ENCODE results near the gene AOX1. TPM values are rescaled to one million over a fixed set of nuclear protein-coding genes. Genes with fewer than 3 reads are reported as not detected.

Gene AOX1
- polyA plus RNA-seq, 2 of the 4 experiments (the other 2 are of a cell fraction): 3.6 to 5.4 TPM

DNA sequence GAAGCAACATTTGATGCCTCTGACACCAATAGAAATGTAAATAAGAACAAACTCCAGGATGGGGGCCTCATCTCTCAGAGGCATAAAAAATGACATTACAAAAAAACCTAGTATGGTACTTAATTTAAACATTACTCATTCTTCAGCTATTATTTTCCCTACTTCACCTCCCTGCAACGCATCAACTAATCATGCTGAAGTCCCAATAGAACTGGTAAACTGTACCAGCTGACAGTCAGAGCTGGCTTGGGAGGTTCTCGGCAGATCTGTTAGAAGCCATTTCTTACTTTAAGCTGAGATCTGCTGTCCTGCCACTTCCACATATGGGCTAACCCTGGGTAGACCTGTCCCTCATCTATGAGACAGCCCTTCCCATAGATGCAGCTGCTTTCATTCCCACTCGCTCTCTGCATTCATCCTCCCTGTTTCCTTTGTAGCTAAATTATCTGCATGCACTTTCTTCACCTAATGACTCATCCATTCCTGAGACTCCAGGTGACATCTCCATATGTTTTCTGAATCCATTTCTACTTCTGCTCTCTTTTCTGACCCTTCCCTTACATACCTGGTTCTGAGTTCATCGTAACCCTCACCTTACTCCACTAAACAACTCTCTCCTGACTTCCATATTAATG lies 108.1 kb downstream of the AOX1 start:
- Histone ChIP-seq H3K27ac (no peak overlapping the region), H3K4me1 (no peaks in the 10 kb centered on the region), H3K4me3 (no peak overlapping the region), H3K9me3 (no peaks in the 10 kb centered on the region), H3K4me2 (no peak overlapping the region)
- ATAC-seq (no peak), DNase-seq (ENCODE audit: low read depth in 1 of 2, low spot score in 1 of 2) (no peak), FAIRE-seq (no peak)
- WGBS (ENCODE audit: missing lambda C conversion rate): 87% methylated on average over 4 of the region's 4 CpGs
- CTCF ChIA-PET: interaction anchor here (1.1 to 2.1 kb wide), 2 partner anchors 10 to 200 kb away, joined by 3 to 12 read pairs; no protein-coding TSS in a partner anchor
- POLR2A ChIA-PET: no interaction called here
- no peak for TF ChIP-seq HEYL (CRISPR knock-in tag; IDR thresholded peaks at IDR 0.05)
- no peak for TF ChIP-seq FOSL2 (IDR thresholded peaks at IDR 0.05)
- 0 out of 2 replicates have a peak, but pooled peaks have one; percentile 3 for TF ChIP-seq FOSL2 (CRISPR knock-in tag; IDR thresholded peaks at IDR 0.05)
- TF ChIP-seq HDAC2 (IDR thresholded peaks at IDR 0.05): no peak
- no peak for TF ChIP-seq SREBF2 (IDR thresholded peaks at IDR 0.05)
- TF ChIP-seq, protein P1, sequence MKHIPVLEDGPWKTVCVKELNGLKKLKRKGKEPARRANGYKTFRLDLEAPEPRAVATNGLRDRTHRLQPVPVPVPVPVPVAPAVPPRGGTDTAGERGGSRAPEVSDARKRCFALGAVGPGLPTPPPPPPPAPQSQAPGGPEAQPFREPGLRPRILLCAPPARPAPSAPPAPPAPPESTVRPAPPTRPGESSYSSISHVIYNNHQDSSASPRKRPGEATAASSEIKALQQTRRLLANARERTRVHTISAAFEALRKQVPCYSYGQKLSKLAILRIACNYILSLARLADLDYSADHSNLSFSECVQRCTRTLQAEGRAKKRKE (CRISPR knock-in tag; IDR thresholded peaks at IDR 0.05; ENCODE audit: low read depth): no peak
- TF ChIP-seq, protein P2, sequence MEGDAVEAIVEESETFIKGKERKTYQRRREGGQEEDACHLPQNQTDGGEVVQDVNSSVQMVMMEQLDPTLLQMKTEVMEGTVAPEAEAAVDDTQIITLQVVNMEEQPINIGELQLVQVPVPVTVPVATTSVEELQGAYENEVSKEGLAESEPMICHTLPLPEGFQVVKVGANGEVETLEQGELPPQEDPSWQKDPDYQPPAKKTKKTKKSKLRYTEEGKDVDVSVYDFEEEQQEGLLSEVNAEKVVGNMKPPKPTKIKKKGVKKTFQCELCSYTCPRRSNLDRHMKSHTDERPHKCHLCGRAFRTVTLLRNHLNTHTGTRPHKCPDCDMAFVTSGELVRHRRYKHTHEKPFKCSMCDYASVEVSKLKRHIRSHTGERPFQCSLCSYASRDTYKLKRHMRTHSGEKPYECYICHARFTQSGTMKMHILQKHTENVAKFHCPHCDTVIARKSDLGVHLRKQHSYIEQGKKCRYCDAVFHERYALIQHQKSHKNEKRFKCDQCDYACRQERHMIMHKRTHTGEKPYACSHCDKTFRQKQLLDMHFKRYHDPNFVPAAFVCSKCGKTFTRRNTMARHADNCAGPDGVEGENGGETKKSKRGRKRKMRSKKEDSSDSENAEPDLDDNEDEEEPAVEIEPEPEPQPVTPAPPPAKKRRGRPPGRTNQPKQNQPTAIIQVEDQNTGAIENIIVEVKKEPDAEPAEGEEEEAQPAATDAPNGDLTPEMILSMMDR (IDR thresholded peaks at IDR 0.05): no peak

DNA sequence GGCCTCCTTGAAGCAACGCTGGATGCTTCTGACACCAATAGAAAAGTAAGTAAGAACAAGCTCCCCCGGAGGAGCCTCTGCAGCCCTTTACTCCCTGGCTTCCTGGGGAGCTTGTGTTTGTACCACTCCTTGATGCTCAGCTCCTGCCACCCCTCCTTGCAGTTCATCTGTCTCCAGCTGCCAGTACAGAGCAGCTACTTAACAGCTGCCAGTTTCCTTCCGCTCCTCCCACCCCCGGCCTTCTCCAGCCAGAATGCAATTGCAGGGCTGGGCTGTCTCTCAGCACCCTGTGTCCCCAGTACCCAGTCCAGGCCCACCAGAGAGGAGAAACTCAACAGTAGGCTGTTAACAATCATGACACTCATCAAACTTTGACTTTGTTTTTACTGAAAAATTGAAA lies 109.4 kb downstream of the AOX1 start:
- H3K9me3 ChIP-seq: no peaks in the 10 kb centered on the region
- H3K27ac ChIP-seq: no peak overlapping the region
- no peak for DNase-seq (ENCODE audit: low read depth in 1 of 2, low spot score in 1 of 2)
- ATAC-seq: no peak
- FAIRE-seq: no peak
- ChIA-PET POLR2A (no interaction called here), CTCF (interaction anchor here (1.4 to 2.1 kb wide), 2 partner anchors 9 to 186 kb away, joined by 3 to 12 read pairs; partner anchors contain the start of gene KCTD18)
- H3K4me2 ChIP-seq: no peak overlapping the region
- 81% methylated on average over 4 of the region's 4 CpGs for WGBS (ENCODE audit: missing lambda C conversion rate)
- no peaks in the 10 kb centered on the region for H3K4me1 ChIP-seq
- H3K4me3 ChIP-seq: no peak overlapping the region
- no peak for TF ChIP-seq MAFK (IDR thresholded peaks at IDR 0.05; ENCODE audit: partially characterized antibody)
- TF ChIP-seq JUN (IDR thresholded peaks at IDR 0.05): no peak
- TF ChIP-seq NR3C1 (IDR thresholded peaks at IDR 0.05): no peak
- no peak for TF ChIP-seq CHD2 (IDR thresholded peaks at IDR 0.05; ENCODE audit: low read length, partially characterized antibody)
- no peak for TF ChIP-seq PHF8 (IDR thresholded peaks at IDR 0.05; ENCODE audit: borderline replicate concordance, low read depth)

DNA sequence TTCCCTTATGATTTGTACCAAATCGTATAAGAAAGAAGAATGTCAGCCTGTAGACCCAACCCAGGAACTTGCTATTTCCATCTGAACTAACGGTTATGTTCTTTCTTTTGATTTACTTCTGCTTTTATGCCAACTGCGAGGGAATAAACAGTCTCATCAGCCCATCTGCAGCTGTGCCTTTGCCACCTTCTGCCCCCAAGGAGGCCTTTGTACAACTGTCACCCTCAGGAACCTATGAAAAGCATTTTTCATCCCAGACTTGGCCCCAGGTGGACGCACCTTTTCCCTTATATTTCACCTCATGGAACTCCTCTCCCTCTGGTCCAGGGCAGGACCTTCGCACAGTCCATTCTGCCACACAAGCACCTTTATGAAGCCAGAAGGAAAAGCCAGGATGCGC lies 109.8 kb downstream of the AOX1 start:
- FAIRE-seq (no peak), ATAC-seq (no peak), DNase-seq (ENCODE audit: low read depth in 1 of 2, low spot score in 1 of 2) (no peak)
- ChIA-PET CTCF (interaction anchor here (1.4 to 2.1 kb wide), 2 partner anchors 8 to 186 kb away, joined by 3 to 12 read pairs; partner anchors contain the start of gene KCTD18), POLR2A (no interaction called here)
- Histone ChIP-seq H3K4me1 (no peaks in the 10 kb centered on the region), H3K4me3 (no peak overlapping the region), H3K27ac (no peak overlapping the region), H3K4me2 (no peak overlapping the region), H3K9me3 (no peaks in the 10 kb centered on the region)
- TF ChIP-seq KDM5A (IDR thresholded peaks at IDR 0.05): no peak
- no peak for TF ChIP-seq FOSB (CRISPR knock-in tag; IDR thresholded peaks at IDR 0.05)
- 82% methylated on average over 6 of the region's 6 CpGs for whole genome bisulfite sequencing (ENCODE audit: missing lambda C conversion rate)

- Histone ChIP-seq H3K4me3 (no peak overlapping the region), H3K27ac (no peak overlapping the region), H3K4me1 (peaks cover 6% of the 10 kb centered on the region), H3K4me2 (no peak overlapping the region), H3K9me3 (no peaks in the 10 kb centered on the region)
- 0 out of 6 replicates have a peak, but pooled peaks of 1 of the 2 experiments have one; percentile 33 for ATAC-seq
- CTCF ChIA-PET: interaction anchor here (1.7 kb wide), 1 partner anchor 13 kb away, joined by 3 read pairs; no protein-coding TSS in a partner anchor
- POLR2A ChIA-PET: no interaction called here
- 16% methylated on average over 2 of the region's 2 CpGs for WGBS (ENCODE audit: missing lambda C conversion rate)
- DNase-seq (ENCODE audit: low read depth in 1 of 2, low spot score in 1 of 2): no peak
- FAIRE-seq: no peak
- no peak for TF ChIP-seq CEBPB (IDR thresholded peaks at IDR 0.05)
- no peak for TF ChIP-seq HMGXB4 (CRISPR knock-in tag; IDR thresholded peaks at IDR 0.05; ENCODE audit: borderline replicate concordance)
- TF ChIP-seq, protein P3, sequence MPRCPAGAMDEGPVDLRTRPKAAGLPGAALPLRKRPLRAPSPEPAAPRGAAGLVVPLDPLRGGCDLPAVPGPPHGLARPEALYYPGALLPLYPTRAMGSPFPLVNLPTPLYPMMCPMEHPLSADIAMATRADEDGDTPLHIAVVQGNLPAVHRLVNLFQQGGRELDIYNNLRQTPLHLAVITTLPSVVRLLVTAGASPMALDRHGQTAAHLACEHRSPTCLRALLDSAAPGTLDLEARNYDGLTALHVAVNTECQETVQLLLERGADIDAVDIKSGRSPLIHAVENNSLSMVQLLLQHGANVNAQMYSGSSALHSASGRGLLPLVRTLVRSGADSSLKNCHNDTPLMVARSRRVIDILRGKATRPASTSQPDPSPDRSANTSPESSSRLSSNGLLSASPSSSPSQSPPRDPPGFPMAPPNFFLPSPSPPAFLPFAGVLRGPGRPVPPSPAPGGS (IDR thresholded peaks at IDR 0.05): no peak
- TF ChIP-seq REST (IDR thresholded peaks at IDR 0.05): no peak
- no peak for TF ChIP-seq CBX2 (IDR thresholded peaks at IDR 0.05; ENCODE audit: borderline replicate concordance, low read depth)
- TF ChIP-seq MAFK (IDR thresholded peaks at IDR 0.05; ENCODE audit: partially characterized antibody): no peak
- TF ChIP-seq RFX5 (IDR thresholded peaks at IDR 0.05): no peak
- TF ChIP-seq BHLHE40 (IDR thresholded peaks at IDR 0.05; ENCODE audit: low read depth, low read length): no peak
These were observed 112.4 kb downstream of the AOX1 start for GRCh38 chr2:200698217-200698616.
